ENCODE data around the gene TXNDC11. TPM values are rescaled to one million over a fixed set of nuclear protein-coding genes. Genes with fewer than 3 reads are reported as not detected.

The TXNDC11 gene
- total RNA-seq, 1 experiment from 2014 or later = 11.1 TPM

- TF ChIP-seq E2F1 (CRISPR knock-in tag; IDR thresholded peaks at IDR 0.05) (no peak), USF1 (CRISPR knock-in tag; IDR thresholded peaks at IDR 0.05) (no peak), ATF6 (CRISPR knock-in tag; IDR thresholded peaks at IDR 0.05) (no peak), SMAD4 (CRISPR knock-in tag; IDR thresholded peaks at IDR 0.05) (no peak), MXD4 (CRISPR knock-in tag; IDR thresholded peaks at IDR 0.05; ENCODE audit: borderline replicate concordance) (no peak), ELF4 (CRISPR knock-in tag; IDR thresholded peaks at IDR 0.05; ENCODE audit: low read depth) (no peak)
Observed at GRCh38 chr16:11705311-11706025, 37.2 kb downstream of the TXNDC11 start (continued).

- Mint-ChIP-seq H3K27me3 (ENCODE audit: low read depth) (no peaks in the 10 kb centered on the region), H3K4me1 (no peaks in the 10 kb centered on the region), H3K27ac (no peak overlapping the region), H3K36me3 (peaks cover 13% of the 10 kb centered on the region; the same call in 1 of the 2 replicates), H3K4me3 (no peak overlapping the region), H3K9me3 (no peaks in the 10 kb centered on the region)
- TF ChIP-seq GABPB1 (CRISPR knock-in tag; IDR thresholded peaks at IDR 0.05) (0 out of 2 replicates have a peak, but pooled peaks have one; percentile 32), ATF3 (CRISPR knock-in tag; conservative IDR thresholded peaks at IDR 0.05) (no peak), AFF4 (CRISPR knock-in tag; IDR thresholded peaks at IDR 0.05; ENCODE audit: borderline replicate concordance) (no peak), CDX4 (CRISPR knock-in tag; IDR thresholded peaks at IDR 0.05; ENCODE audit: borderline replicate concordance) (no peak), FOXJ3 (CRISPR knock-in tag; IDR thresholded peaks at IDR 0.05; ENCODE audit: borderline replicate concordance) (no peak)
- ChIA-PET POLR2A (no interaction called here), CTCF (interaction anchor here (0.7 kb wide), 1 partner anchor 127 kb away, joined by 4 read pairs; no protein-coding TSS in a partner anchor)
- DNase-seq (ENCODE audit: low spot score) (no peak), ATAC-seq (no peak)
Observed at GRCh38 chr16:11700264-11701029, 42.2 kb downstream of the TXNDC11 start.
